GM20000 (cell line): ENCODE results near the gene SIGLEC6.
A peak's percentile ranks its signal among the peaks of the same experiment; 100 is the strongest.

Experiments used
- DNase-seq: peaks from one replicate; pipeline ENCODE4 v3.0.0; 2012; ENCODE audit warnings: low spot score
- TF ChIP-seq, protein P1 (sequence below): IDR thresholded peaks from 2 replicates; pipeline ENCODE4 v1.5.1; 2012; ENCODE audit warnings: mild to moderate bottlenecking, control low read depth; ENCODE audit errors: extremely low read depth, missing control alignments

Gene SIGLEC6

GRCh38 chr19:51524666-51525264 lies 6.7 kb downstream of the SIGLEC6 start:
- TF ChIP-seq, protein P1, sequence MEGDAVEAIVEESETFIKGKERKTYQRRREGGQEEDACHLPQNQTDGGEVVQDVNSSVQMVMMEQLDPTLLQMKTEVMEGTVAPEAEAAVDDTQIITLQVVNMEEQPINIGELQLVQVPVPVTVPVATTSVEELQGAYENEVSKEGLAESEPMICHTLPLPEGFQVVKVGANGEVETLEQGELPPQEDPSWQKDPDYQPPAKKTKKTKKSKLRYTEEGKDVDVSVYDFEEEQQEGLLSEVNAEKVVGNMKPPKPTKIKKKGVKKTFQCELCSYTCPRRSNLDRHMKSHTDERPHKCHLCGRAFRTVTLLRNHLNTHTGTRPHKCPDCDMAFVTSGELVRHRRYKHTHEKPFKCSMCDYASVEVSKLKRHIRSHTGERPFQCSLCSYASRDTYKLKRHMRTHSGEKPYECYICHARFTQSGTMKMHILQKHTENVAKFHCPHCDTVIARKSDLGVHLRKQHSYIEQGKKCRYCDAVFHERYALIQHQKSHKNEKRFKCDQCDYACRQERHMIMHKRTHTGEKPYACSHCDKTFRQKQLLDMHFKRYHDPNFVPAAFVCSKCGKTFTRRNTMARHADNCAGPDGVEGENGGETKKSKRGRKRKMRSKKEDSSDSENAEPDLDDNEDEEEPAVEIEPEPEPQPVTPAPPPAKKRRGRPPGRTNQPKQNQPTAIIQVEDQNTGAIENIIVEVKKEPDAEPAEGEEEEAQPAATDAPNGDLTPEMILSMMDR, result no peak
- DNase-seq, result no peak

DNA sequence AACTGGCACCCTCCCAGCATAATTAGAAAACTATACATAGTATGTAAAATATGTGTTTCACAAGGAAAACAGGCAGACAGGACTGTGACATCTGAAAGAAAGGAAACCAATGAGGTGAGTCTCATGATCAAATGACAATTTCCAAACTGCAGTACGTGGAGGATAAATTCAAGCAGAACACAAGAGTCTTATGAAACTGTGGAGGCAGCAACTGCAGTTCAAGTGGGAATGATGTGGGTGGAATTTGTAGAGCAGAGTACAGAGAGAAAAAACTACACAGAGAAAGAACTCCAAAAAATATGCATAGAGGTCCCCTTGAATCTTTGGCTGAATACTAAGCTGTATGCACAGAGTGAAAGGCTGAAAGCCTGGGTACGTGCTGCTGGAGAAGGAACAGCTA lies 9.7 kb downstream of the SIGLEC6 start:
- TF ChIP-seq, protein P1, result no peak
- no peak for DNase-seq

DNA sequence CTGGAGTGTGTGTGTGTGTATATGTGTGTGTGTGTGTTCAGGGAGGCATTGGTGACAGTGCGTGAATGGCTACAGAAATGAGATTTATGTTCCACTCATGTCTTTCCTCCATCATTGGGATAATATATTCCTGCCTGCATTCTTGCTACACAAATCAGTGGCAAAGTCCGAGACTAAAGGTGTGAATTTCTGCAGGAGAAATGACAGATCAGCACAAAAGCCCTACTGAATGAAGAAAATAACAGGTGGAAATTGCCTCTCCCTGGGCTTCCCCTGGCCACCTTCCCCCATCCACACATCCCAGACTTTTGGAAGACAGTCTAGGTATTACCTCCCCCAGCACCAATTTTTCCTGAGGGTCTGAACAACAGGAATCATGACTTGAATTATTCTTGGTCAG lies 10.1 kb downstream of the SIGLEC6 start:
- DNase-seq, result no peak
- TF ChIP-seq, protein P1, result no peak

- DNase-seq, result no peak
- TF ChIP-seq, protein P1, result no peak
Measured at GRCh38 chr19:51520728-51521127, 10.7 kb downstream of the SIGLEC6 start.

DNA sequence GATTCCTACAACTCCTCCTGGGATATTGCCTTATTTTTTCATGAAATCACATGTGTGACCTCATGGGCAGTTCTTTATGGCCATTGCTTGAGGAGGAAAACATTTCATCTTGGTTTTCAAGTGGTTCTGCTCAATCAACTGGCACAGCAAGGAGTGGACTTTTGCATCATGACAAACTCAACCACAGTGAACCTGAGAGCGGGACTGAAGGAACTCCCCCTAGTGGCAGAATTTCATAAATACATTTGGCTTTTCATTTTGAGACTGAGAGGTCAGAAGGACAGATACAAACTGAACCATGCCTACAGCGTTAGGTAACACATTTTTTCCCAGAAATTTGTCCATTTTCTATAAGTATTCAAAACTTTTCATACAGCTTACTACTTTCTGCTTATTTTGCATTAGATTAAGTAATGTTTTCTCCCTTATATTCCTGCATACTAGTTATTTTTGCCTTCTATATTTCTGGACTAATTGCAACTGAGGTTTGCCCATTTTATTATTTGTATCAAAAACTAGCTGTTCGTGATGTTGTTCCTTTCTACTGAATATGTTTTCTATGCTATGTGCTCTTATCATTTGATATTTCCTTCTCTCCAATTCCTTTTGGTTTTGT lies 16.5 kb downstream of the SIGLEC6 start:
- peak; percentile 61 for DNase-seq

GRCh38 chr19:51513968-51514367 lies 17.5 kb downstream of the SIGLEC6 start:
- TF ChIP-seq, protein P1, result no peak
- DNase-seq, result no peak

More for the DNA sequence above, 16.5 kb downstream of the SIGLEC6 start:
- TF ChIP-seq, protein P1, result peak; percentile 63

DNA sequence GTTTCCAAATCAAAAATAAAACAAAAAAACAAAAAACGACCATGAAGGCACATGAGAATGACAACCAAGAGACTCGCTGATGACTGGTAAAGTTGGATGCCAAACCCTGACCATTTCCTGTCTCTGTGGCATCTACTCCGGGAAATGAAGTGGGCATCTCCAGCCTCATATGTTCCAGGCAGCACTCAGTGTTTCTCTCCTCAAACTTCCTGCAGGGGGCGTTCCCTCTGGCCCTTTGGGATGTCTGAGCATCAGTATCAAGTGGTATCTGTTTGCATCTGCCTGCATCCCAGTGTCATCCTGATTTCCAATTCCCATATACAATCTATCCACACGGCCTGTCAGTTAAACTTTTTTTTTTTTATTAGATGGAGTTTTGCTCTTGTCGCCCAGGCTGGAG lies 20.1 kb downstream of the SIGLEC6 start:
- TF ChIP-seq, protein P1, result no peak
- DNase-seq, result peak; percentile 25
